Peyer's patch (tissue), 4 donors: ENCODE results near the gene CYTL1. TPM values are rescaled to one million over a fixed set of nuclear protein-coding genes. Genes with fewer than 3 reads are reported as not detected.

ENCODE experiments used
- DNase-seq, 3 donors: peaks; one replicate each; pipeline ENCODE4 v3.0.0-alpha.2; 2017 to 2019
- H3K27ac ChIP-seq, 4 donors: fragments of 200-600 bp; sonication (generic); one replicate each; pipeline ENCODE4 v1.5.1; 2016 to 2019
- H3K27me3 ChIP-seq, 2 donors: fragments of 200-600 bp; sonication (generic); one replicate each; pipeline ENCODE4 v1.5.1; 2019
- H3K36me3 ChIP-seq, 3 donors: fragments of 200-600 bp; sonication (generic); one replicate each; pipeline ENCODE4 v1.5.1; 2016 to 2019
- H3K4me1 ChIP-seq, 4 donors: fragments of 200-600 bp; sonication (generic); one replicate each; pipeline ENCODE4 v1.5.1; 2016 to 2019
- H3K4me3 ChIP-seq, 4 donors: fragments of 200-600 bp; sonication (generic); 1 replicate in 3 of 4; 2 replicates in 1 of 4; pipeline ENCODE4 v1.5.1; 2016 to 2019; ENCODE audit warnings: mild to moderate bottlenecking in 1 of 4
- H3K9me3 ChIP-seq, 4 donors: fragments of 200-600 bp; sonication (generic); one replicate each; pipeline ENCODE4 v1.5.1; 2016 to 2019; ENCODE audit warnings: mild to moderate bottlenecking in 1 of 4
- CTCF ChIP-seq, 6 experiments: fragments of 450-650 bp in 4 of 6; fragments of 200-600 bp in 2 of 6; sonication (generic) in 1 of 6; IDR thresholded peaks; one replicate each; pipeline ENCODE4 v1.5.1; 2017 to 2019; ENCODE audit warnings: antibody characterized with exemption in 6 of 6, mild to moderate bottlenecking in 3 of 6, moderate library complexity in 1 of 6
- POLR2A ChIP-seq, 2 donors: fragments of 450-650 bp; IDR thresholded peaks; one replicate each; pipeline ENCODE4 v1.5.1; 2017; ENCODE audit warnings: antibody characterized with exemption in 2 of 2, mild to moderate bottlenecking in 2 of 2, moderate library complexity in 2 of 2
- total RNA-seq, 4 donors: library from RNA; depleted of rRNA; stranded (reverse); fragments of >200 nt; gene quantifications; one replicate each; pipeline ENCODE4 v1.1.0, GENCODE V29; 2016

The CYTL1 gene
- total RNA-seq, 4 donors from 2014 or later = 5.8 TPM; not detected in 3

GRCh38 chr4:5018096-5018495, 1.2 kb downstream of the CYTL1 start:
- no peak for TF ChIP-seq POLR2A (IDR thresholded peaks at IDR 0.05)
- TF ChIP-seq CTCF (IDR thresholded peaks at IDR 0.05) = no peak
- H3K4me1 ChIP-seq = no peaks in the 10 kb centered on the region
- H3K27ac ChIP-seq = no peak overlapping the region
- H3K36me3 ChIP-seq = no peaks in the 10 kb centered on the region
- H3K27me3 ChIP-seq = no peaks in the 10 kb centered on the region
- peaks cover 0 to 3% (median 0%) of the 10 kb centered on the region in 4 donors for H3K9me3 ChIP-seq
- H3K4me3 ChIP-seq = no peak overlapping the region
- no peak for DNase-seq

GRCh38 chr4:5014007-5014682, 5.1 kb downstream of the CYTL1 start:
- H3K4me1 ChIP-seq = no peaks in the 10 kb centered on the region
- no peak for TF ChIP-seq CTCF (IDR thresholded peaks at IDR 0.05)
- TF ChIP-seq POLR2A (IDR thresholded peaks at IDR 0.05) = no peak
- DNase-seq = no peak

GRCh38 chr4:5012958-5013357, 6.3 kb downstream of the CYTL1 start:
- Histone ChIP-seq H3K36me3 (no peaks in the 10 kb centered on the region), H3K9me3 (no peaks in the 10 kb centered on the region), H3K27me3 (no peaks in the 10 kb centered on the region), H3K4me3 (no peak overlapping the region), H3K27ac (no peak overlapping the region), H3K4me1 (no peaks in the 10 kb centered on the region)
- no peak for DNase-seq
- TF ChIP-seq CTCF (IDR thresholded peaks at IDR 0.05) (no peak), POLR2A (IDR thresholded peaks at IDR 0.05) (no peak)

More at GRCh38 chr4:5014007-5014682, 5.1 kb downstream of the CYTL1 start:
- no peaks in the 10 kb centered on the region for H3K36me3 ChIP-seq
- H3K27ac ChIP-seq = no peak overlapping the region
- H3K4me3 ChIP-seq = no peak overlapping the region
- no peaks in the 10 kb centered on the region for H3K27me3 ChIP-seq
- H3K9me3 ChIP-seq = no peaks in the 10 kb centered on the region

GRCh38 chr4:5012244-5012898, 6.9 kb downstream of the CYTL1 start:
- no peak overlapping the region for H3K27ac ChIP-seq
- no peak overlapping the region for H3K4me3 ChIP-seq
- DNase-seq = no peak

GRCh38 chr4:5010984-5011383, 8.3 kb downstream of the CYTL1 start:
- no peaks in the 10 kb centered on the region for H3K4me1 ChIP-seq
- DNase-seq = no peak

More at GRCh38 chr4:5012244-5012898, 6.9 kb downstream of the CYTL1 start:
- Histone ChIP-seq H3K4me1 (no peaks in the 10 kb centered on the region), H3K27me3 (no peaks in the 10 kb centered on the region), H3K9me3 (no peaks in the 10 kb centered on the region), H3K36me3 (no peaks in the 10 kb centered on the region)
- TF ChIP-seq POLR2A (IDR thresholded peaks at IDR 0.05) = no peak

More at GRCh38 chr4:5010984-5011383, 8.3 kb downstream of the CYTL1 start:
- H3K4me3 ChIP-seq = no peak overlapping the region
- no peak for TF ChIP-seq POLR2A (IDR thresholded peaks at IDR 0.05)
- no peak for TF ChIP-seq CTCF (IDR thresholded peaks at IDR 0.05)
- H3K27ac ChIP-seq = no peak overlapping the region
- H3K27me3 ChIP-seq = no peaks in the 10 kb centered on the region
- no peaks in the 10 kb centered on the region for H3K9me3 ChIP-seq
- no peaks in the 10 kb centered on the region for H3K36me3 ChIP-seq
